Gastroesophageal sphincter (tissue), 4 donors: ENCODE results near the gene SSBP2. TPM values are rescaled to one million over a fixed set of nuclear protein-coding genes. Genes with fewer than 3 reads are reported as not detected.

ENCODE experiments used
- ATAC-seq: fragments of 150-250 bp; one replicate; pipeline ENCODE4 v1.9.1; 2016; ENCODE audit warnings: mild to moderate bottlenecking, moderate library complexity
- H3K27ac ChIP-seq, 4 donors: fragments of 200-600 bp; sonication (generic) in 3 of 4; 1 replicate in 3 of 4; 2 replicates in 1 of 4; pipeline ENCODE4 v1.5.1; 2016 to 2019
- H3K27me3 ChIP-seq: fragments of 200-600 bp; sonication (generic); one replicate; pipeline ENCODE4 v1.5.1; 2019
- H3K36me3 ChIP-seq, 2 donors: fragments of 200-600 bp; sonication (generic); one replicate each; pipeline ENCODE4 v1.5.1; 2019; ENCODE audit warnings: control low read depth in 1 of 2
- H3K4me1 ChIP-seq, 3 donors: fragments of 200-600 bp; sonication (generic); 1 replicate in 2 of 3; 2 replicates in 1 of 3; pipeline ENCODE4 v1.5.1; 2016 to 2019; ENCODE audit warnings: control low read depth in 2 of 3
- H3K4me3 ChIP-seq, 2 donors: fragments of 200-600 bp; sonication (generic); one replicate each; pipeline ENCODE4 v1.5.1; 2019; ENCODE audit warnings: mild to moderate bottlenecking in 1 of 2, moderate library complexity in 1 of 2
- H3K9me3 ChIP-seq, 3 donors: fragments of 200-600 bp; sonication (generic); one replicate each; pipeline ENCODE4 v1.5.1; 2017 to 2019; ENCODE audit warnings: control low read depth in 2 of 3
- EP300 ChIP-seq: sonication (generic); formaldehyde crosslinking; IDR thresholded peaks from one replicate; pipeline ENCODE4 v1.6.1; 2017; ENCODE audit warnings: antibody characterized with exemption, mild to moderate bottlenecking
- POLR2A ChIP-seq, 2 donors: fragments of 450-650 bp; IDR thresholded peaks; one replicate each; pipeline ENCODE4 v1.6.1; 2017; ENCODE audit warnings: antibody characterized with exemption in 2 of 2, mild to moderate bottlenecking in 2 of 2, moderate library complexity in 1 of 2
- POLR2AphosphoS5 ChIP-seq: sonication (generic); formaldehyde crosslinking; IDR thresholded peaks from one replicate; pipeline ENCODE4 v1.6.1; 2017; ENCODE audit warnings: antibody characterized with exemption
- WGBS, 2 donors: methylation state at CpG; one replicate each; pipeline ENCODE4 v1.1.5; 2018; ENCODE audit warnings: low coverage in 1 of 2; 5-methylcytosine and 5-hydroxymethylcytosine counted together
- total RNA-seq, 4 donors: library from RNA; depleted of rRNA; stranded (reverse); fragments of >200 nt; gene quantifications; one replicate each; pipeline ENCODE4 v1.1.0, GENCODE V29; 2016
- TF ChIP-seq, protein P1 (sequence below), 4 experiments: fragments of 200-600 bp in 2 of 4; fragments of 450-650 bp in 2 of 4; sonication (generic) in 1 of 4; IDR thresholded peaks; one replicate each; pipeline ENCODE4 v1.5.1; 2017 to 2019; ENCODE audit warnings: antibody characterized with exemption in 4 of 4, mild to moderate bottlenecking in 2 of 4, moderate library complexity in 2 of 4

SSBP2 gene
- total RNA-seq, 4 donors from 2014 or later = 61.3 to 138 (median 79.5) TPM

DNA sequence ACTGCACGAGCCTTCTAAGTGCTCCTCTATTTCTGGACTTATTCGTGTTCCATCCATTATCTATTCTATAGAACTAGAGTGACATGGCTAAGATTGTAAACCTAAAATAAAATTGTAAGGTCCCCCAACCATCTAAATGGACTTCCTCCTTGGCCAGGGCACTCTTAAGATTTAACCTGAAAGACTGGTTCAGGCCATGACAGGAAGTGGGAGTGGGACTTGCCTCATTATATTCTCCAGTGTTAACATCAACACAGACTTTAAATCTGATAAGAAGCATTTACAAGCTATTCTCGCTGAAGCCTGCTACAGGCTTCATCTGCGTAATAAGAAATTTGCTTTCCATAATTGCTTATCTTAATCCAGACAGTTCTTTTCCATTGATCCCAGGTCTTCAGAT lies 117.0 kb downstream of the SSBP2 start:
- H3K9me3 ChIP-seq = no peaks in the 10 kb centered on the region
- H3K27me3 ChIP-seq = no peaks in the 10 kb centered on the region
- no peak overlapping the region for H3K27ac ChIP-seq
- peaks cover 0 to 23% of the 10 kb centered on the region in 2 donors for H3K36me3 ChIP-seq
- WGBS, 2 donors = 96% methylated on average over 4 of the region's 4 CpGs
- no peak for TF ChIP-seq POLR2A (IDR thresholded peaks at IDR 0.05)
- no peak for TF ChIP-seq EP300
- TF ChIP-seq, protein P1, sequence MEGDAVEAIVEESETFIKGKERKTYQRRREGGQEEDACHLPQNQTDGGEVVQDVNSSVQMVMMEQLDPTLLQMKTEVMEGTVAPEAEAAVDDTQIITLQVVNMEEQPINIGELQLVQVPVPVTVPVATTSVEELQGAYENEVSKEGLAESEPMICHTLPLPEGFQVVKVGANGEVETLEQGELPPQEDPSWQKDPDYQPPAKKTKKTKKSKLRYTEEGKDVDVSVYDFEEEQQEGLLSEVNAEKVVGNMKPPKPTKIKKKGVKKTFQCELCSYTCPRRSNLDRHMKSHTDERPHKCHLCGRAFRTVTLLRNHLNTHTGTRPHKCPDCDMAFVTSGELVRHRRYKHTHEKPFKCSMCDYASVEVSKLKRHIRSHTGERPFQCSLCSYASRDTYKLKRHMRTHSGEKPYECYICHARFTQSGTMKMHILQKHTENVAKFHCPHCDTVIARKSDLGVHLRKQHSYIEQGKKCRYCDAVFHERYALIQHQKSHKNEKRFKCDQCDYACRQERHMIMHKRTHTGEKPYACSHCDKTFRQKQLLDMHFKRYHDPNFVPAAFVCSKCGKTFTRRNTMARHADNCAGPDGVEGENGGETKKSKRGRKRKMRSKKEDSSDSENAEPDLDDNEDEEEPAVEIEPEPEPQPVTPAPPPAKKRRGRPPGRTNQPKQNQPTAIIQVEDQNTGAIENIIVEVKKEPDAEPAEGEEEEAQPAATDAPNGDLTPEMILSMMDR (IDR thresholded peaks at IDR 0.05) = no peak
- no peak for TF ChIP-seq POLR2AphosphoS5
- no peak overlapping the region for H3K4me3 ChIP-seq
- ATAC-seq = no peak
- peaks cover 0 to 19% (median 0%) of the 10 kb centered on the region in 3 donors for H3K4me1 ChIP-seq

GRCh38 chr5:81633471-81633870 lies 117.4 kb downstream of the SSBP2 start:
- H3K4me3 ChIP-seq = no peak overlapping the region
- no peak overlapping the region for H3K27ac ChIP-seq
- H3K27me3 ChIP-seq = no peaks in the 10 kb centered on the region
- H3K9me3 ChIP-seq = no peaks in the 10 kb centered on the region
- TF ChIP-seq, protein P1 (IDR thresholded peaks at IDR 0.05) = no peak
- TF ChIP-seq POLR2AphosphoS5 = no peak
- no peak for TF ChIP-seq EP300
- TF ChIP-seq POLR2A (IDR thresholded peaks at IDR 0.05) = no peak
- H3K36me3 ChIP-seq = peaks cover 0 to 23% of the 10 kb centered on the region in 2 donors
- WGBS, 2 donors = 94 to 100% methylated on average over 3 of the region's 3 CpGs
- H3K4me1 ChIP-seq = peaks cover 0 to 14% (median 0%) of the 10 kb centered on the region in 3 donors
- no peak for ATAC-seq

- Histone ChIP-seq H3K4me1 (peaks cover 0 to 12% (median 0%) of the 10 kb centered on the region in 3 donors), H3K4me3 (no peak overlapping the region), H3K9me3 (no peaks in the 10 kb centered on the region), H3K27ac (no peak overlapping the region), H3K27me3 (no peaks in the 10 kb centered on the region), H3K36me3 (peaks cover 0 to 29% of the 10 kb centered on the region in 2 donors)
- no peak for ATAC-seq
- no peak for TF ChIP-seq POLR2AphosphoS5
- TF ChIP-seq POLR2A (IDR thresholded peaks at IDR 0.05) = no peak
- TF ChIP-seq, protein P1 (IDR thresholded peaks at IDR 0.05) = no peak
- no peak for TF ChIP-seq EP300
Observed at GRCh38 chr5:81632679-81633078, 118.2 kb downstream of the SSBP2 start.

GRCh38 chr5:81631621-81632020 lies 119.3 kb downstream of the SSBP2 start:
- Histone ChIP-seq H3K9me3 (no peaks in the 10 kb centered on the region), H3K4me1 (peaks cover 0 to 23% (median 6%) of the 10 kb centered on the region in 3 donors), H3K27ac (no peak overlapping the region), H3K4me3 (no peak overlapping the region), H3K27me3 (no peaks in the 10 kb centered on the region), H3K36me3 (peaks cover 0 to 30% of the 10 kb centered on the region in 2 donors)
- TF ChIP-seq, protein P1 (IDR thresholded peaks at IDR 0.05) = no peak
- no peak for TF ChIP-seq EP300
- no peak for ATAC-seq
- WGBS, 2 donors = 67 to 100% methylated on average over 1 of the region's 1 CpG

DNA sequence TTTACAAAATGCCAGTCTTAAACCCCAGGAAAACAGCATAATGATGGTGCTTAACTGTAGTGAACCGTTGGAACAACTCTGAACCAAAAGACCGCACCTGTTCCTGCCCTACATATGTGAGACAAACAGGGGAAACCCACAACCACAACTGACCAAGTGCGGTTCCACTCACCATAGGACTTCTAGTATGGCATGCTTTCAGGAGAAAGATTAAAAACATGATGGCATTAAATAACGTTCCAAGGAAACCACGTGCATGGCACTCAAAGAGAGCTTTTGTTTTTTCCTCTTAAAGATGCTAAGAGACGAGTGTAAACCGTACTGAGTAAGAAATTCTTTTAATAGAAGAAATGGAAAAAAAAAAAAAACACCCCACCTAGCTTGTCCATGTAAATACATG lies 119.8 kb downstream of the SSBP2 start:
- Histone ChIP-seq H3K27me3 (no peaks in the 10 kb centered on the region), H3K4me3 (no peak overlapping the region), H3K4me1 (peaks cover 0 to 28% (median 10%) of the 10 kb centered on the region in 3 donors), H3K36me3 (peaks cover 0 to 29% of the 10 kb centered on the region in 2 donors), H3K27ac (no peak overlapping the region), H3K9me3 (no peaks in the 10 kb centered on the region)
- WGBS, 2 donors = 59 to 73% methylated on average over 6 to 7 of the region's 7 CpGs
- ATAC-seq = no peak
- no peak for TF ChIP-seq EP300
- TF ChIP-seq POLR2AphosphoS5 = no peak
- TF ChIP-seq, protein P1 (IDR thresholded peaks at IDR 0.05) = no peak
- TF ChIP-seq POLR2A (IDR thresholded peaks at IDR 0.05) = no peak
